DND-41 (cell line): ENCODE measurements around the gene MVK.

Source experiments
- ATAC-seq: fragments of 200-7000 bp; cut with Tn5 transposase; 3 replicates; pipeline ENCODE4 v1.9.1; 2021; ENCODE audit warnings: low read depth; ENCODE audit not compliant: insufficient read depth
- DNase-seq: peaks from one replicate; pipeline ENCODE4 v3.0.0-alpha.2; 2020
- H2AFZ ChIP-seq: 2 replicates; pipeline ENCODE4 v1.6.0; 2012; ENCODE audit warnings: low read depth, low read length
- H3K27ac ChIP-seq: 2 replicates; pipeline ENCODE4 v1.5.1; 2012; ENCODE audit warnings: low read length, inconsistent platforms
- H3K27me3 ChIP-seq: fragments of 200-600 bp; sonication (generic); 2 replicates; pipeline ENCODE4 v1.6.0; 2012; ENCODE audit warnings: low read length, mild to moderate bottlenecking, inconsistent platforms; ENCODE audit not compliant: insufficient read depth, poor library complexity
- H3K36me3 ChIP-seq: 2 replicates; pipeline ENCODE4 v1.5.1; 2012; ENCODE audit warnings: low read length, inconsistent platforms; ENCODE audit not compliant: insufficient read depth
- H3K4me1 ChIP-seq: 2 replicates; pipeline ENCODE4 v1.5.1; 2012; ENCODE audit warnings: mild to moderate bottlenecking, low read length; ENCODE audit not compliant: insufficient read depth
- H3K4me2 ChIP-seq: 2 replicates; pipeline ENCODE4 v1.6.0; 2012; ENCODE audit warnings: mild to moderate bottlenecking, moderate library complexity, low read length, inconsistent platforms; ENCODE audit not compliant: insufficient read depth
- H3K4me3 ChIP-seq, 2 experiments: fragments of 200-600 bp in 1 of 2; shearing (Covaris generic) in 1 of 2; 2 replicates each; pipeline ENCODE4 v1.5.1; 2012 to 2016; ENCODE audit warnings: inconsistent platforms in 2 of 2, low read length in 2 of 2, mild to moderate bottlenecking in 2 of 2, low read depth in 1 of 2, moderate library complexity in 1 of 2
- H3K79me2 ChIP-seq: 2 replicates; pipeline ENCODE4 v1.6.0; 2012; ENCODE audit warnings: low read length, inconsistent platforms; ENCODE audit not compliant: insufficient read depth
- H3K9ac ChIP-seq: 2 replicates; pipeline ENCODE4 v1.6.0; 2012; ENCODE audit warnings: low read depth, mild to moderate bottlenecking, inconsistent platforms, low read length, moderate library complexity
- H3K9me3 ChIP-seq: 2 replicates; pipeline ENCODE4 v1.5.1; 2012; ENCODE audit warnings: low read length, moderate library complexity, mild to moderate bottlenecking, inconsistent platforms; ENCODE audit not compliant: insufficient read depth, severe bottlenecking
- H4K20me1 ChIP-seq: 2 replicates; pipeline ENCODE4 v1.6.0; 2012; ENCODE audit warnings: low read length; ENCODE audit not compliant: insufficient read depth
- CTCF ChIP-seq: IDR thresholded peaks from 2 replicates; pipeline ENCODE4 v1.5.1; 2012; ENCODE audit warnings: borderline replicate concordance, low read length, moderate library complexity, mild to moderate bottlenecking; ENCODE audit not compliant: poor library complexity, severe bottlenecking; ENCODE audit errors: extremely low read depth
- EZH2 ChIP-seq: IDR thresholded peaks from 3 replicates; pipeline ENCODE4 v1.6.1; 2012; ENCODE audit warnings: borderline replicate concordance, low read depth, mild to moderate bottlenecking, moderate library complexity, low read length, inconsistent platforms; ENCODE audit not compliant: severe bottlenecking

The MVK gene

DNA sequence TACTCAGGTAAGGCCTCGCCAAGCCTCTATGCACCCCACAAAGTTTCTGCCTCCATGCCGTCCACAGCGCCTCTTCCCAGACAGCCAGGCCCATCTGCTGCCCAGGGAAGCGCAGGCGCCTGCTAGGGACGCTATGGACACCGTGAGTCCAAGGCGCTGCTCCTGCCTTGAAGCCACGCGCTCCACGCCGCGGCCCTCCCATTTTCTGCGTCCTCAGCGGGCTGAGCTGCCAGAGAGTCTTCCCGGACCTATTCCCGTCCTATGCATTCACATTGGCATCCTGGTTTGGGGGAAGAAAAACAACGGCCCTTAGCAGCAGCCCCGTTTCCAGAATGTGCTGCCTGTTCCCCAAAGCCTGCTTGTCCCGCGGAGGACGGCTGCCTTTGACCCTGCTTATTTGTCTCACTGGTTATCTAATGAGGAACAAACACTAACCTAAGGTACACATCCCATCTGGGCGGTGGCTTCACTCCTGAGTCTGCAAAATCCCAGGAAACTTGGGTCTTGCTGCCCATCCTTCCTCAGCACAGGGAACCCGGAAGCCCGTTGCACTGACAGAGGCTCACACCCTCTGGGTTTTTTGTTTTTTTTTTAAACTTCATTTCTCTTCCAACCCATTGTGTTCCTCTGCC is 38.2 kb upstream of the MVK start:
- H4K20me1 ChIP-seq: no peaks in the 10 kb centered on the region
- H3K27me3 ChIP-seq: no peaks in the 10 kb centered on the region
- H3K4me3 ChIP-seq: no peak overlapping the region
- TF ChIP-seq EZH2: no peak
- no peak for TF ChIP-seq CTCF
- H3K27ac ChIP-seq: no peak overlapping the region
- H3K4me2 ChIP-seq: no peak overlapping the region
- no peak overlapping the region for H2AFZ ChIP-seq
- DNase-seq (no peak), ATAC-seq (no peak)
- H3K79me2 ChIP-seq: no peaks in the 10 kb centered on the region
- no peaks in the 10 kb centered on the region for H3K4me1 ChIP-seq
- H3K9me3 ChIP-seq: no peaks in the 10 kb centered on the region
- H3K36me3 ChIP-seq: peaks cover 14% of the 10 kb centered on the region; the same call in 1 of the 2 replicates
- H3K9ac ChIP-seq: no peak overlapping the region

GRCh38 chr12:109535863-109536250 is 37.7 kb upstream of the MVK start:
- no peaks in the 10 kb centered on the region for H3K79me2 ChIP-seq
- H3K4me1 ChIP-seq: no peaks in the 10 kb centered on the region
- H4K20me1 ChIP-seq: no peaks in the 10 kb centered on the region
- no peak overlapping the region for H2AFZ ChIP-seq
- peaks cover 9% of the 10 kb centered on the region; the same call in 1 of the 2 replicates for H3K36me3 ChIP-seq
- H3K27me3 ChIP-seq: no peaks in the 10 kb centered on the region
- no peaks in the 10 kb centered on the region for H3K9me3 ChIP-seq
- H3K9ac ChIP-seq: no peak overlapping the region
- ATAC-seq (no peak), DNase-seq (no peak)
- no peak overlapping the region for H3K4me3 ChIP-seq
- TF ChIP-seq EZH2: no peak
- no peak overlapping the region for H3K4me2 ChIP-seq
- no peak overlapping the region for H3K27ac ChIP-seq

DNA sequence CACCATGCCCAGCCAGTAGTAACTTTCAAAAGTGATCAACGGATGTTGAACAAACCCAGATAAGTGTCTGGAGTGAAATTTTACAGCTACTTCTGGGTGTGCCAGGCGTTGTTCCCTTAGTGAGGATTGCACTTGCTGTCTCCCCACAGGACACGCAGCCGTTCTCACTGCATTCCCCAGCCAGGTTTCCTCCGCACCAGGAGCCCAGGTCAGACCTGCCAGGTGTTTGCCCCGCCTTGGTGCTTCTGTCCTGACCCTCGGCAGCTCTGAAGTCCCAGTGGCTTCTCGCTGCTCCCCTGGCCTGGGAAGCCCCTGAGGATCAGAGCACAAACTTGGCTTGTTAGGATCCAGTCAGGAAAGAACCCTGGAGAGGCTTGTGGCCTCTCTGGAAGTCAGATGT is 36.5 kb upstream of the MVK start:
- H3K27me3 ChIP-seq: no peaks in the 10 kb centered on the region
- DNase-seq (no peak), ATAC-seq (no peak)
- H3K27ac ChIP-seq: no peak overlapping the region
- H3K36me3 ChIP-seq: 0 out of 2 replicates have a peak, but pooled peaks cover 6% of the 10 kb centered on the region
- H3K9me3 ChIP-seq: no peaks in the 10 kb centered on the region
- TF ChIP-seq CTCF: no peak
- no peak for TF ChIP-seq EZH2
- H3K4me3 ChIP-seq: no peak overlapping the region
- no peaks in the 10 kb centered on the region for H3K4me1 ChIP-seq
- H2AFZ ChIP-seq: no peak overlapping the region
- no peak overlapping the region for H3K9ac ChIP-seq
- no peaks in the 10 kb centered on the region for H3K79me2 ChIP-seq
- H3K4me2 ChIP-seq: no peak overlapping the region
- no peaks in the 10 kb centered on the region for H4K20me1 ChIP-seq

DNA sequence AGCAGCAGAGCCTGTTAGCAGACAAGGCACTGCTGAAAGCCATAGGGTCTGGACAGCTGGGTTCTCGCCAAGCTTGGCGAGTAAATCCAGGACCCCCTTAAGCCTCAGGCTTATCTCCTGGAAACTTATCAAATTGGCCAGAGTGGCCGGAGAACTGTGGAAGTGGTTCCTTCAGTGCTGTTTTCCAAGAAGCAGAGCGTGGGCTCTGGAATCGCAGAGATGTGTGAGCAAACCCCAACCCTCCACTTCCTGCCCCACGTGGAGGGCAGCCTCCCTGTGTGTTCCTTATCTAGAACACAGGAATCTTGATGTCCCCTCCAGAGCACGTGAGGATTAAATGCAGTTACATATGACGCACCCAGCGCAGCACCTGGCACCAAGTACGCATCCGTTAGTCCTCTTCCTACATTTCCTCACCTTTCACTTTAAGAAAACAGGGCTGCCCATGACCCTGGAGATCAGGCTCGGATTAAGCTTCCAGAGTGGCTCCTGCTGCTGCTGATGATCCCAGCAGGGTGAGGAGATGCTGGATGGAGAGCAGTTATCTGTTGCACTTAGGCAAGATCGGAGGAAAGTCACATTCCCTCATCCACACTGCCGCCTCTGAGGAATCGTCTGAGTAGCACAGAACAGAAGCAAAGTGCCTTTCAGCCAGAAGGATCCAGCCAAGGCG is 35.3 kb upstream of the MVK start:
- Histone ChIP-seq H2AFZ (no peak overlapping the region), H3K9me3 (no peaks in the 10 kb centered on the region), H3K4me1 (no peaks in the 10 kb centered on the region), H3K4me2 (no peak overlapping the region), H4K20me1 (no peaks in the 10 kb centered on the region; the same call in 1 of the 2 replicates), H3K27ac (no peak overlapping the region), H3K27me3 (no peaks in the 10 kb centered on the region), H3K79me2 (no peaks in the 10 kb centered on the region), H3K4me3 (no peak overlapping the region), H3K9ac (no peak overlapping the region), H3K36me3 (0 out of 2 replicates have a peak, but pooled peaks cover 6% of the 10 kb centered on the region)
- no peak for TF ChIP-seq EZH2
- DNase-seq (no peak), ATAC-seq (no peak)
